Keratinocyte (primary cell): ENCODE data around the gene MRPS10. TPM values are rescaled to one million over a fixed set of nuclear protein-coding genes. Genes with fewer than 3 reads are reported as not detected.

Source experiments
- DNase-seq: peaks from one replicate; pipeline ENCODE4 v3.0.0-alpha.2; 2011; ENCODE audit warnings: low read depth, missing footprints, low spot score
- FAIRE-seq: peaks from 2 replicates; lab custom pipeline; 2011; peaks lifted over from hg19 to GRCh38; lab: Jason Lieb, UNC
- H2AFZ ChIP-seq: 2 replicates; pipeline ENCODE4 v1.6.0; 2012; ENCODE audit warnings: low read length, control low read depth, inconsistent platforms; ENCODE audit not compliant: control insufficient read depth
- H3K27ac ChIP-seq: 2 replicates; pipeline ENCODE4 v1.5.1; 2011; ENCODE audit warnings: low read length; ENCODE audit not compliant: control insufficient read depth, insufficient read depth
- H3K27me3 ChIP-seq: 3 replicates; pipeline ENCODE4 v1.6.0; 2011; ENCODE audit warnings: low read length; ENCODE audit not compliant: control insufficient read depth, insufficient read depth; ENCODE audit errors: extremely low read depth
- H3K36me3 ChIP-seq, 2 experiments: 2 replicates in 1 of 2; 3 replicates in 1 of 2; pipeline ENCODE4 v1.5.1; 2011; ENCODE audit warnings: low read length in 2 of 2, mild to moderate bottlenecking in 1 of 2; ENCODE audit not compliant: control insufficient read depth in 2 of 2, insufficient read depth in 2 of 2; ENCODE audit errors: extremely low read depth in 1 of 2
- H3K4me1 ChIP-seq: 3 replicates; pipeline ENCODE4 v1.5.1; 2011; ENCODE audit warnings: low read length; ENCODE audit not compliant: control insufficient read depth, insufficient read depth; ENCODE audit errors: extremely low read depth
- H3K4me2 ChIP-seq: 3 replicates; pipeline ENCODE4 v1.6.0; 2011; ENCODE audit warnings: low read depth, low read length; ENCODE audit not compliant: control insufficient read depth, insufficient read depth; ENCODE audit errors: extremely low read depth
- H3K4me3 ChIP-seq, 3 experiments: fragments of 200-600 bp in 1 of 3; sonication (generic) in 1 of 3; 2 replicates in 2 of 3; 3 replicates in 1 of 3; pipeline ENCODE4 v1.5.1; 2011 to 2016; ENCODE audit warnings: low read length in 3 of 3, mild to moderate bottlenecking in 3 of 3, control low read depth in 2 of 3, inconsistent platforms in 1 of 3, low read depth in 1 of 3, mixed read lengths in 1 of 3, mixed run types in 1 of 3, moderate library complexity in 1 of 3; ENCODE audit not compliant: control insufficient read depth in 2 of 3, insufficient read depth in 2 of 3; ENCODE audit errors: extremely low read depth in 1 of 3
- H3K79me2 ChIP-seq: 2 replicates; pipeline ENCODE4 v1.6.0; 2012; ENCODE audit warnings: low read length; ENCODE audit not compliant: control insufficient read depth, insufficient read depth
- H3K9ac ChIP-seq: 3 replicates; pipeline ENCODE4 v1.6.0; 2011; ENCODE audit warnings: low read length; ENCODE audit not compliant: control insufficient read depth, insufficient read depth; ENCODE audit errors: extremely low read depth
- H3K9me1 ChIP-seq: 3 replicates; pipeline ENCODE4 v1.6.0; 2011; ENCODE audit warnings: low read length; ENCODE audit not compliant: control insufficient read depth, insufficient read depth; ENCODE audit errors: extremely low read depth
- H3K9me3 ChIP-seq: 2 replicates; pipeline ENCODE4 v1.5.1; 2012; ENCODE audit warnings: low read depth, low read length; ENCODE audit not compliant: control insufficient read depth
- H4K20me1 ChIP-seq: 3 replicates; pipeline ENCODE4 v1.6.0; 2011; ENCODE audit warnings: low read length; ENCODE audit not compliant: control insufficient read depth, insufficient read depth; ENCODE audit errors: extremely low read depth
- EZH2 ChIP-seq: IDR thresholded peaks from one replicate; pipeline ENCODE4 v1.6.1; 2012; ENCODE audit warnings: inconsistent platforms, mild to moderate bottlenecking, low read length, moderate library complexity
- dilution Hi-C: fragments of 300-500 bp; cut with MboI; formaldehyde crosslinking; loops from one replicate; pipeline ENCODE4 v1.7.0; 2020; ENCODE audit warnings: low sequenced_read_pairs; ENCODE audit not compliant: extremely low pct_ligation_motif_present
- polyA plus RNA-seq, 5 experiments: library from polyadenylated mRNA; depleted of rRNA in 3 of 5; stranded (reverse) in 3 of 5; stranded (forward) in 1 of 5; unstranded in 1 of 5; fragments of >200 nt; gene quantifications; 1 replicate in 1 of 5; 2 replicates in 3 of 5; 3 replicates in 1 of 5; pipeline versions ENCODE4 v1.2.1 to v1.2.3, GENCODE V29; 2011 to 2012; ENCODE audit warnings: missing spikeins in 2 of 5, low read depth in 1 of 5, low replicate concordance in 1 of 5
- TF ChIP-seq, protein P1 (sequence below), 3 experiments: IDR thresholded peaks in 1 of 3; conservative IDR thresholded peaks in 1 of 3; optimal IDR thresholded peaks in 1 of 3; 2 replicates in 2 of 3; 3 replicates in 1 of 3; pipeline versions ENCODE3 to v1.5.1; 2011; ENCODE audit warnings: low read length in 3 of 3, mild to moderate bottlenecking in 3 of 3, moderate library complexity in 2 of 3, control low read depth in 1 of 3, inconsistent platforms in 1 of 3; ENCODE audit not compliant: insufficient read depth in 2 of 3; ENCODE audit errors: extremely low read depth in 1 of 3

The MRPS10 gene
- polyA plus RNA-seq, 1 donor (not counting 4 experiments of a cell fraction or from before 2014, with no cell fraction given) = 80.1 TPM

DNA sequence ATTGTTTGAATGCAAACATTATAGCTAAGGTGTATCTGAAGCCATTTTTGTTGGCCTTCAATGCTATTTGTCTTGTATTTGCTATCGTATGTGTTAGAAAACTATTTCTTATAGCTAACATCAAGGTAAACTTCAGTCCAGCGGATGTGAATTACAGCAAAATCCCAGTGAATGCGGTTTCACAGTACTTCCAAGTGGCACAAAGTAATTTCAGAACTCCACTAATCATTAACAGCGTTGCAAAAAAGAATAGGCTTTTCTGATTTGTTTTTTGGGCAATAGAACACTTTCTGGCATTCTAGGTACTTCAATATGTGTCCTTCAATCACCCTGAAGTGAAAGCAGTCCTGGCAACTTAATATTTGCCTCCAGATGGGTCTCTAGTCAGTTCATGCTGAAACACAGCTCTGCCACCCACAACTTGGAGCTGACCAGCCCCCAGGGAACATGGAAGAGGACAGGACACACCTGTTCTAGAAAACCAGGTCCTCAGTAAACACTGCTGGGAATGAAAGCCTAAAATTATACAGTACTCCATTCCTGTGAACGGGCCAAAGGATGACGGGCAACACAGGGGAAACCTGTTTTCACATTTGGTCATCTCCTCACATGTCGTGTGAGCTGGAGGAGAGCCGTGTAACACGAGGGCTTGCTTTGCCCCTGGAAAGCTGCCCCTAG is 9.7 kb upstream of the MRPS10 start:
- dilution Hi-C loops = no loop called here
- Histone ChIP-seq H3K9me1 (no peaks in the 10 kb centered on the region), H3K9me3 (no peaks in the 10 kb centered on the region), H3K9ac (peak overlapping the region; percentile 74), H4K20me1 (no peaks in the 10 kb centered on the region), H2AFZ (peak overlapping the region; percentile 49), H3K36me3 (peaks cover 5 to 11% of the 10 kb centered on the region in 2 experiments), H3K79me2 (no peaks in the 10 kb centered on the region), H3K4me1 (peaks cover 48% of the 10 kb centered on the region), H3K27me3 (no peaks in the 10 kb centered on the region), H3K4me3 (peak overlapping the region in 2 of 3 experiments; percentile 39 to 43), H3K4me2 (peak overlapping the region; percentile 74), H3K27ac (peak overlapping the region; percentile 95)
- DNase-seq (no peak), FAIRE-seq (no peak)
- TF ChIP-seq EZH2 = no peak
- TF ChIP-seq, protein P1, sequence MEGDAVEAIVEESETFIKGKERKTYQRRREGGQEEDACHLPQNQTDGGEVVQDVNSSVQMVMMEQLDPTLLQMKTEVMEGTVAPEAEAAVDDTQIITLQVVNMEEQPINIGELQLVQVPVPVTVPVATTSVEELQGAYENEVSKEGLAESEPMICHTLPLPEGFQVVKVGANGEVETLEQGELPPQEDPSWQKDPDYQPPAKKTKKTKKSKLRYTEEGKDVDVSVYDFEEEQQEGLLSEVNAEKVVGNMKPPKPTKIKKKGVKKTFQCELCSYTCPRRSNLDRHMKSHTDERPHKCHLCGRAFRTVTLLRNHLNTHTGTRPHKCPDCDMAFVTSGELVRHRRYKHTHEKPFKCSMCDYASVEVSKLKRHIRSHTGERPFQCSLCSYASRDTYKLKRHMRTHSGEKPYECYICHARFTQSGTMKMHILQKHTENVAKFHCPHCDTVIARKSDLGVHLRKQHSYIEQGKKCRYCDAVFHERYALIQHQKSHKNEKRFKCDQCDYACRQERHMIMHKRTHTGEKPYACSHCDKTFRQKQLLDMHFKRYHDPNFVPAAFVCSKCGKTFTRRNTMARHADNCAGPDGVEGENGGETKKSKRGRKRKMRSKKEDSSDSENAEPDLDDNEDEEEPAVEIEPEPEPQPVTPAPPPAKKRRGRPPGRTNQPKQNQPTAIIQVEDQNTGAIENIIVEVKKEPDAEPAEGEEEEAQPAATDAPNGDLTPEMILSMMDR (optimal IDR thresholded peaks at IDR 0.05 in 1 of 3, IDR thresholded peaks at IDR 0.05 in 1 of 3, conservative IDR thresholded peaks at IDR 0.05 in 1 of 3; ENCODE audit: extremely low read depth in 1 of 3, insufficient read depth in 2 of 3, low read length in 3 of 3) = no peak

DNA sequence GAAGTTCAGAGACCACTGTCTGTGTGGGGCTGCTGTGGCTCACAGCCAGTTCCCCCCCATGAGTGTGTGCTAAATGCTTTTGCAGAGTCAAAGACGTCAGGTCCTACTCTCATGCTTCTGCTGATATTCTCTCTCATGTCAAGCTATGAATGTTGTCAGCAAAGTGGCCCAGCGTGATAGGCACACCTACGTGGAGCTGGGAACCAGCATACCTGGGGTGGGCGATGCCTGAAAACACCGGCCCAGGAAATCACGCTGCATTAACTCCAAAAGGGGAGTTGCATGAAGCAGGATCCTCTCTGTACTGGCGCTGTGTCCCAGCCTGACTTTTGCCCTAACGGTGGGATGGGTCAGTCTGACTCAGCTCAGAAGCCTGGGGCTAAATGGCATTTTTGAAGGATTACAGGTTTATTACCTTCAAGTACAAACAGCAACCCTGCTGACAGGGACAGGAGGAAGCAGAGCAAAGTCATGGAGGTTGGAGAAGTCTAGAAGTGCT is 9.0 kb upstream of the MRPS10 start:
- no peaks in the 10 kb centered on the region for H3K9me1 ChIP-seq
- peak; percentile 97 for DNase-seq
- H4K20me1 ChIP-seq = no peaks in the 10 kb centered on the region
- H3K36me3 ChIP-seq = peaks cover 5 to 11% of the 10 kb centered on the region in 2 experiments
- H3K4me1 ChIP-seq = peaks cover 53% of the 10 kb centered on the region
- H3K27ac ChIP-seq = peak overlapping the region; percentile 95
- no peaks in the 10 kb centered on the region for H3K79me2 ChIP-seq
- peak overlapping the region; percentile 74 for H3K9ac ChIP-seq
- no peaks in the 10 kb centered on the region for H3K27me3 ChIP-seq
- peak overlapping the region; percentile 74 for H3K4me2 ChIP-seq
- H2AFZ ChIP-seq = no peak overlapping the region
- peak overlapping the region in 1 of 3 experiments; percentile 22 for H3K4me3 ChIP-seq
- peak; percentile 92 for FAIRE-seq
- dilution Hi-C loops = no loop called here
- no peaks in the 10 kb centered on the region for H3K9me3 ChIP-seq
- TF ChIP-seq, protein P1 (optimal IDR thresholded peaks at IDR 0.05 in 1 of 3, IDR thresholded peaks at IDR 0.05 in 1 of 3, conservative IDR thresholded peaks at IDR 0.05 in 1 of 3; ENCODE audit: extremely low read depth in 1 of 3, insufficient read depth in 2 of 3, low read length in 3 of 3) = no peak
- TF ChIP-seq EZH2 = no peak
